Activated T-cell treated with anti-CD3 and anti-CD28 coated beads for 24 hours (primary cell): Measurements from ENCODE around the gene MYMK.
"Not testable (repeated sequence)": the region's sequence is repeated elsewhere in the genome, so short reads cannot be mapped to it uniquely, and the experiment has no call there.

ENCODE experiments used
- DNase-seq: peaks from one replicate; pipeline ENCODE4 v3.0.0-alpha.2; 2020; ENCODE audit warnings: low read depth

Gene MYMK, protein sequence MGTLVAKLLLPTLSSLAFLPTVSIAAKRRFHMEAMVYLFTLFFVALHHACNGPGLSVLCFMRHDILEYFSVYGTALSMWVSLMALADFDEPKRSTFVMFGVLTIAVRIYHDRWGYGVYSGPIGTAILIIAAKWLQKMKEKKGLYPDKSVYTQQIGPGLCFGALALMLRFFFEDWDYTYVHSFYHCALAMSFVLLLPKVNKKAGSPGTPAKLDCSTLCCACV

DNA sequence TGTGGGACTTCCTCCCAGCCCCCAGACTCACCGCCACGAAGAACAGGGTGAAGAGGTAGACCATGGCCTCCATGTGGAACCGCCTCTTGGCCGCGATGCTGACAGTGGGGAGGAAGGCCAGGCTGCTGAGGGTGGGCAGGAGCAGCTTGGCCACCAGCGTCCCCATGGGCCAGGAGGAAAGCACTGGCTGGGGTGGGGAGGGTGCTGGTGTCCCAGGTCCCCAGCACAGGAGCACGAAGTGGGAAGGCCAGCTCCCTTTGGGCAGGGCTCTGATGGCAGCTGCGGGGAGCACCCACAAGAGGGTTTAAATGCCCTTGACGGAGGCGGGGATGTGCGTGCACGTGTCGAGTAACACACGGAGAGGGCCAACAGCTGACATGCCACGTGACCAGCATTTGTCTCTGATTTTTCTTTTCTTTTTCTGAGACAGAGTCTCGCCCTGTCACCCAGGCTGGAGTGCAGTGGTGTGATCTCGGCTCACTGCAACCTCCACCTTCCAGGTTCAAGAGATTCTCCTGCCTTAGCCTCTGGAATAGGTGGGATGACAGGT lies at the start of gene MYMK:
Gene MYMK (minus strand): TSS at position 281 of the 550 bp plus-strand sequence. CDS start 115 bp downstream, at position 166.
- no peak for DNase-seq

DNA sequence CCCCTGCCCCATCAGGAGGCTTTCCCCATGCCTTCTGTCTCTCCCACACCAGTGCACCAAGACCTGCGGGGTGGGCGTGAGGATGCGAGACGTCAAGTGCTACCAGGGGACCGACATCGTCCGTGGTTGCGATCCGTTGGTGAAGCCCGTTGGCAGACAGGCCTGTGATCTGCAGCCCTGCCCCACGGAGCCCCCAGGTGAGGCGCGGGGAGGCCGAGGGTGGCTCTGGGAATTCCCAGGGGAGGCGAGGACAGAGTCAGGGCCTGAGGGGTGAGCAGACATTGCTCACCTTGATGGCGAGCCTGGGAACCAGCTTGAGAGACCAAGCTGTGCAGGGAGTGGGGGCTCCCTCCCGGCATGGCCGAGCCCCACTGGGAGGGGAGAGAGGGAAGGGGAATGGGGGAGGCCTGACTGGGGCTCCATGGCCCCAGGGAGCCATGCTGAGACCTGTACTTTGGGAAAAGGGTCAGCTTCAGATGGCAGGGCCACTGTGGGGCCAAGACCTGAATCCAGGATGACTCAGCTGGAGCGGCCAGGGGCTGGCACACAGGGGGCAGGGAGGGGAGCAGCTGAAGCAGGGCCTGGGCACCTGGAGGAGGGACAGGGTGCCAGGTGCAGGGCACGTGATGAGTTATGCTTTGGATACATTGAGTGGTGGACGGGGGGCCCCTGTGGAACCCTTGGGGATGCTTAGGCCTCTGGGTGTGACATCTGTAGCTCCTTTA lies 49.2 kb upstream of the MYMK start:
- no peak for DNase-seq

DNA sequence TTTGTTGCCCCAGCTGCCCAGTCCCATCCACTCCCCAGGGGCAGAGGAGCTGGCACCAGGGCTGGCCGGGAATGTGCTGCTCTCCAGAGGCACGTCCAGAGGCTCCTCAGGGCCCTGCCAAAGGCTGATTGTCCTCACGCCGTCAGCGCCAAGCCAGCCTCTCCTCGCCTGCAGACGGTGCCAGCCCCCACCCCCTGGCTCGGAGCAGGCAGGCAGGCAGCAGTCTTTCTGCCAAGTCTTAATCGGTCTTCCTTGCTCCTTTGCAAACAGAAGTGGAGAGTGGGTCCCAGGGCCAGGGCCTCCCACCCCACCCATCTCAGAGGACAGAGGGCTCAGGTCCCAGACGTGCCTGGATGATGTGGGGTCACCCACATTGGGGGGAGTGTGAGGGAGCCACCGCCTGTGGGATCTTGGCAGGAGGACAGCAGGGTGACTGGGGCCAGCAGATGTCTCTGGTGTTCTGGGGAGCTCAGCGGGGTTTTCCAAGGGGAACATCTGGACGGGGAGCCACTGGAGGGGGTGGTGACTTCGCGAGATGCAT lies 48.1 kb upstream of the MYMK start:
- DNase-seq: no peak

DNA sequence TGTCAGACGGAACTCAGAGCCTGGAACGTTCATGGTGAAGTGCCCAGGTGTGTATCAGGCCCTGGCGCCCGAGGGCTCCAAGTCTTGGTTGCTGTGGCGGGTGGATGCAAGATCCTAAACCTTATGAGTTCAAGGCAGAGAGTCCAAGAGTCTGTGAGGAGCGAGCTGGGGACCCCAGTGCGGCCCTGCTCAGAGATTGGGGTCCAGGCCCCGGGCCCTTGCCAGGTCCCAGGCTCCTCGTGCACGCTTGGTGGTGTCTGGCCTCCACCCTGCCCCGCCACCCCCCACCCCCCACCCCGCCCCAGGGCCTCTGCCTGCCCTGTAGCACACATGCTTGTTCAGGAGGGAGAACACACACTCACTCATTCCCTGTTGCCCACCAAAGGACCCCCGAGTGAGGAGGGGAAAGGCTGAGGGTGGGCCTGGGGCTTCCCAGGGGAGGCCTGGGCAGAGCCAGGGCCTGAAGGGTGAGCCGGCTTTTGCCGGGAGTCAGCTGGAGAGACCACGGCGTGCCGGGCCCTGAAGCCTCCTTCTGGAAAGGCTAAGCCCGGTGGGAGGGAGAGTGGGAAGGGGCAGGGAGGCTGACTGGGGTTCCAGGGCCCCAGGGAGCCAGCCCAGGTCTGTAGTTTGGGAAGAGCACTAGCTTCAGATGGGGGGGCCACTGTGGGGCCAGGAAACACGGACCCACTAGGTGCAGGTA lies 47.3 kb upstream of the MYMK start:
- DNase-seq: no peak

DNA sequence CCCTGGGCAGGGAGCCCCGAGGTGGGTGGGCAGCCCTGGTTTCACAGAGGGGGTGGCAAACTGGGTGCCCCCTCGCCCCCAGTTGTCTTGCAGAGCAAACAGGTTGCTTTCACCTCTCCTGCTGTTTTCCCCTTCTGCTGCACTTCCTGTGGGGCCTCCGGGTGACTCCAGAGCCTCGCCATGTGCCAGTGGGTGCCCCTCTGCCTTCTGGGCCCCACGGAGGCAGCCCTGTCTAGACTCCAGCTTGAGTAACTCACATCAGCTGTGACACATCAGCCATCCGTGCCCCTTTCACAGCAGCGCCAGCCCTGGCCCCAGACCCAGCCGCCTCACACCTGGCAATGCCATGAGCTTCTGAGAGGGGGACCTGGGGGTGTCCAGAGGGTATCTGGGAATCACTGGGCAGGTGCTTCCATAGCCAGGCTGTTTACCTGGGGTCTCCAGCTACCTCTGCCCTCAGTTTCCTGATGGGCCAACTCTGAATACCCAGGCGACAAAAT lies 46.7 kb upstream of the MYMK start:
- no peak for DNase-seq

DNA sequence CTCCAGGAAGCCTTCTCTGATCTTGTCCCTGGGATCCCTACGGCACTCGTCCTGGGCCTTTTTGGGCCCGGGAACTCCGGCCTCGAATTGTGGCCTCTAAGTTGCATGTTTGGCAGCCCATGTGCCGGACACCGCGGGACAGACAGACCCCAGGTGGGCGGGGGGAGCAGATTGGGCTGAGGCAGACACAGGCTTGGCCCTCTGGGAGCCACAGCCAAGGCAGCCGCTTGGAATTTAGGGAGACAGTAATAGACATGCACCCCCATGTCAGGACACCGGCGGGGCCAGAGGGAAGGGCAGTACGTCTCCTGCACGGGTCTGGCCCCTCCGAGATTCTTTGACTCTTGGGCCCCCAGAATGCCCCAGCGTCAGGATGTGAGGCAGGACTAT lies 45.9 kb upstream of the MYMK start:
- no peak for DNase-seq

DNA sequence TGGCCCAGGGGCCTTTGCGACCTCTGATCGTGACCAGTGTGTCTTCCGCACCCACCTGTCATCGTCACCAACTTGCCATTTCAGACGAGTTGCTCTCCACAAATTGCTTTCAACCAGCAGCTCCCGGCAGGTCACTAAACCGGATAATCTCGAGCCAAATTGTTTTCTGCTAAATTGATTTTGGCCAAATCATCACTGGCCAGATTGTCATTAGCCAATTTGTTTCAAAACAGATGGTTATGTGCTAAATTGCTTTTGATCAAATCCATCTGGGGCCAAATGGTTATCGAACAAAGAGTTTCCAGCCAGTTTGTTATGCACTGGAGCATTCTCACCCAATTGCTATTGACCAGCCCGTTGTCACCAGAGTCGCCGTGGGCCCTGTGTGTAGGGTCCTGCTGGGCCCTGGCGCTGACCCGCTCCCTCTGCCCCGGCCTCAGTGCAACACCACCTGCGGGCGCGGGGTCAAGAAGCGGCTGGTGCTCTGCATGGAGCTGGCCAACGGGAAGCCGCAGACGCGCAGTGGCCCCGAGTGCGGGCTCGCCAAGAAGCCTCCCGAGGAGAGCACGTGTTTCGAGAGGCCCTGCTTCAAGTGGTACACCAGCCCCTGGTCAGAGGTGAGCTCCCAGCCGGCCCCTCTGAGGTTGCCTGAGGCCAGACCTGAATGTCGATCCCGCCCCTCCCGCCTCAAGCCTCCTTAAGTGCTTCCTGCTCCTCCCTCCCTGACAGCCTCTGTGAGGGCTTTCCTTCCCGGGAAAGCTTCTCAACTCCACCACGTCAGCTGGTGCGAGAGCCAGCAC lies 45.3 kb upstream of the MYMK start:
- DNase-seq: no peak

DNA sequence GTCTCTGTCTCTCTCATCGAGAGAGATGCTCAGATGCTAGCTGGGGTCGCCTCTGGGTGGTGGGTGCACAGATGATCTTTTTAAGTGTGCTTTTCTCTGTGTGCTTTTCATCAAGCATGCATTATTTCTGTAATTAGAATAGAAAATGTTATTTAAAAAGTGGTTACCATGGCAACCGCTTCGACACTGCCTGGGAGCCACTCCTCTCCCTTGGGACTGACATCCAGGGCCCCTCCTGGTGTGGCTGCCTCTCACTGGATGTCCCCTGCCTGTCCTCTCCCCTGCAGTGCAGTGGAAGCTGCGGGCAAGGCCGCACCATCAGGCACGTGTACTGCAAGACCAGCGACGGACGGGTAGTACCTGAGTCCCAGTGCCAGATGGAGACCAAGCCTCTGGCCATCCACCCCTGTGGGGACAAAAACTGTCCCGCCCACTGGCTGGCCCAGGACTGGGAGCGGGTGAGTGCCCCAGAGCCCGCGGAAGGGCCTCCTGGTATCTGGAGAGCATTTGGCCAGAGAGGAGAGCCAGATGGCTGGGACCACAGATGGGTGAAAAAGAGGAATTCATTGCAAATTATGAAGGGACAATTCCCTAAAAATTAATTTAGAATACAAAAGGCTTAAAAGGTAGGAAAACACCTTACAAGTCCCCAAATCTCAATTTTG lies 44.5 kb upstream of the MYMK start:
- DNase-seq: no peak

DNA sequence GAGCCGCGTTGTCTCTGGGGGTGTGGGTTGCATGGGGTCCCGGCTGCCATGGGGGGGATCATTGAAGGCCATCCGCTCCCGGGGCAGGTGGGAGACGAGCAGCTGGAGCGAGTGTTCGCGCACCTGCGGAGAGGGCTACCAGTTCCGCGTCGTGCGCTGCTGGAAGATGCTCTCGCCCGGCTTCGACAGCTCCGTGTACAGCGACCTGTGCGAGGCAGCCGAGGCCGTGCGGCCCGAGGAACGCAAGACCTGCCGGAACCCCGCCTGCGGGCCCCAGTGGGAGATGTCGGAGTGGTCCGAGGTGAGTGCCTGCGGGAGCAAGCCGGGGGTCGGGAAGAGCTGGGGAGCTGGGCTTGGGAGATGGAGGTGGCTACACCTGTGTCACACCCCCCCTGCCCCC lies 43.4 kb upstream of the MYMK start:
- DNase-seq: no peak

DNA sequence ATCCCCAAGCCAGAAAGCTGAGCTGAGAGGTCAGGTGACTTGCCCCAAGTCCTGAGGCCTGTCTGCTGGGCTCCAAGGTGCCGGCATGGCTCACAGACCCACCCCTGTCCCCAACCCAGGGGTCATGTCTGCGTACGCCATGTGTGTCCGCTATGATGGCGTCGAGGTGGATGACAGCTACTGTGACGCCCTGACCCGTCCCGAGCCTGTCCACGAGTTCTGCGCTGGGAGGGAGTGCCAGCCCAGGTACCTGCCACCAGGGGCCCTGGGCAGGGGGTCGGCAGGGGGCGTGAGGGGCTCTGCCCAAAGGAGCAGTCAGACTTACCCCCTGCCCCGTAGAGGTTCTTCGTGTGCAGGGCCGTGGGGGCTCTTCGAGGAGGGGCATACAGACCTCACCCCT lies 42.1 kb upstream of the MYMK start:
- no peak for DNase-seq

DNA sequence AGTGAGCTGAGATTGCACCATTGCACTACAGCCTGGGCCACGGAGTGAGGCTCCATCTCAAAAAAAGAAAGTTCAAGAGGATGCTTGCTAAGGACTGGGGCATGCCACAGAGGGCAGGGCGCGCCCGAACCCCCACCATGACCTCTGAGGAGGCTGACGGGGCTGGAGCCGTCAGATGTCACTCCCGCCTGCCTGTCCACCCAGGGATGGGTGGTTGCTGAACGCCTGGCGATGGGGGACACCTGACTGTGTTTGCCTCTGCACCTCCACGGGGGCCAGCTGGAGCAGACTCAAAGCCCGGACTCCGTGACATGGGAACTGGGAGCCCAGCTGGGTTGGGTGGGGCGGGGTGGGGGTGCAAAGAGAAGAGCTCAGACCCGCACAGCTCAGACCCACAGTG lies 41.6 kb upstream of the MYMK start:
- no peak for DNase-seq

DNA sequence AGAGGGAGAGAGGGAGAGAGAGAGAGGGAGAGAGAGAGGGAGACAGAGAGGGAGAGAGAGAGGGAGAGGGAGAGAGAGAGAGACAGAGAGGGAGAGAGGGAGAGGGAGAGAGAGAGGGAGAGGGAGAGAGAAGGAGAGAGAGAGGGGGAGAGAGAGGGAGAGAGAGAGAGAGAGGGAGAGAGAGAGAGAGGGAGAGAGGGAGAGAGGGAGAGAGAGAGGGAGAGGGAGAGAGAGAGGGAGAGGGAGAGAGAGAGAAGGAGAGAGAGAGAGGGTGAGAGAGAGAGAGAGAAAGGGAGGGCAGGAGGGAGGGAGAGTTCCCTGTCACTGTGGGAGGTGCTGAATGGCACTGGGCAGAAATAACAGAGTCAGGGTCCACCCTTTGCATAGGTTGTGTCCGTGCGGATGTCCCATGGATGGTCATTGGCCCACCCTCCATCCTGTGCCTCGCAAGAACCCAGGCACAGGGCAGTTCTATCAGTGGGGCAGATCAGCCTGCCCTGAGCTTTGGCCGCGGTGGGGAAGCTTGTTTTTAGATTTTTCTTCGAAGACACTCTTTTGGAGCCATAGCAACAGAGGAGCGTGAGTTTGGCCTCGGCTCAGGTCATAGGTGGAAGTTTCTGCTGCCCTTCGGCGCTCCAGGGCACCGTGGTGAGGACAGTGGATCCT lies 39.8 kb upstream of the MYMK start:
- no peak for DNase-seq

DNA sequence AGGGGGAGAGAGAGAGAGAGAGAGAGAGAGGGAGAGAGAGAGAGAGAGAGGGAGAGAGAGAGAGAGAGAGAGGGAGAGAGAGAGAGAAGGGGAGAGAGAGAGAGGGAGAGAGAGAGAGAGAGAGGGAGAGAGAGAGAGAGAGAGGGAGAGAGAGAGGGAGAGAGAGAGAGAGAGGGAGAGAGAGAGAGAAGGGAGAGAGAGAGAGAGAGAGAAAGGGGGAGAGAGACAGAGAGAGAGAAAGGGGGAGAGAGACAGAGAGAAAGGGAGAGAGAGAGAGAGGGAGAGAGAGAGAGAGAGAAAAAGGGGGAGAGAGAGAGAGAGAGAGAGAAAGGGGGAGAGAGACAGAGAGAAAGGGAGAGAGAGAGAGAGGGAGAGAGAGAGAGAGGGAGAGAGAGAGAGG lies 39.1 kb upstream of the MYMK start:
- not testable (repeated sequence) for DNase-seq

DNA sequence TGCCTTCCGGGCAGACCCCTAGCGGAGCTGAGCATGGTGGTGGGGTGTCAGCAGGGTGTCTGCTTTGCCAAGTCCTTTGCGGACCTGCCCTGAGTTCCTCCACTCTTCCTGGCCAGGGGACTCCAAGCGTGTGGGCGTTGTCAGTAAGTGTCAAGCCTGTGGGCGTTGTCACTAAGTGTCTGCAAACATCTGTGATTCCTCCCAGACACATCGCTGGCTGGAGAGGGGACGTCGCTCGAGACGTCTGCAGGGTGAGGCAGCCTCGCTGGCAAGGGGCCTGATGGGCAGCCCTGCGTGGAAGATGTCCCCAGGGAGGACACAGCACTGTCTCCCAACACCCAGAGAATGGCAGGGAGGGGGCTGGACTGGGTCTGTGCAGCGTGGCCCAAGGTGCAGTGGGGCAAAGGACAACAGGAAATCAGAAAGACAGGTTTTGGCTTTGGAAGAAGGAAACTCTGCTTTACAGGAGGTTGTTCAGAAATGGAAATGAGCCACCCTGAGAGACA lies 38.6 kb upstream of the MYMK start:
- no peak for DNase-seq

DNA sequence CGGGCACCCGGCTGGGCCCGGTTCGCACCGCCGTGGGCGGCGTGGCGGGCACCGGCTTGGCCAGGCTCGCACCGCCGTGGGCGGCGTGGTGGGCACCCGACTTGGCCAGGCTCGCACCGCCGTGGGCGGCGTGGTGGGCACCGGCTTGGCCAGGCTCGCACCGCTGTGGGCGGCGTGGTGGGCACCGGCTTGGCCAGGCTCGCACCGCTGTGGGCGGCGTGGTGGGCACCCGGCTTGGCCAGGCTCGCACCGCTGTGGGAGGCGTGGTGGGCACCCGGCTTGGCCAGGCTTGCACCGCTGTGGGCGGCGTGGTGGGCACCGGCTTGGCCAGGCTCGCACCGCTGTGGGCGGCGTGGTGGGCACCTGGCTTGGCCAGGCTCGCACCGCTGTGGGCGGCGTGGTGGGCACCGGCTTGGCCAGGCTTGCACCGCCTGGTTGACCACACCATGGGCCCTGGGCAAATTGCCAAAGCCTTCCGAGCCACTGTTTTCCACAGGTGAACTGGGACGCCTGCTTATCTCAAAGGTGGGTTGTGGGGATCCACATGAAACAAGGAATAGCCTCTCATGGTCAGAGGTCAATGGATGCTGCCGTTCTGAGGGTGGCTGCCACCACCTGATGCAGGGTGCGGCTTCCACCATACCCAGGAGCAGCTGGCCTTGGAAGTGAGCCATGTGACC lies 38.0 kb upstream of the MYMK start:
- no peak for DNase-seq

DNA sequence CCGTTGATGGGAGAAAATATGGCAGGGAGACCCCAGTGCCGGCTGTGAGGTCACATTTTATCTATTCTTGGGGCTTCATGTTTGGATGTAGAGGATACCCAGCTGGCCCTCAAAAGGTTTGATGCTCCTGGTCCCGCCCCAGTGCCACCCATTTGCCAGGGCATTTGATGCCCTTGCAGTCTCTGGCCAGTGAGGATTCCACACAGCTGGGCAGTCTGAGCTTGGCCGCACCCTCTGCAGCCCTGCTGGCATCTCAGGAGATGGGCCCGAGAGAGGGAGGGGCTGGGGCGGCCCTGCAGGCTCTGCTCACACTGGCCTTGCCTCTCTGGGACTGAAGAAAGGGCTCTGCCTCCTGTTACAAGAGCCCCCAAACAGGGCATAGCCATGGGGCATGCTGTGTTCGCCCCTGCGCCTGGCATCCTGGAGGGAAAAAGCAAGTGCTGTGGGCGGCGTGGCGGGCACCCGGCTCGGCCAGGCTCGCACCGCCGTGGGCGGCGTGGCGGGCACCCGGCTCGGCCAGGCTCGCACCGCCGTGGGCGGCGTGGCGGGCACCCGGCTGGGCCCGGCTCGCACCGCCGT lies 37.3 kb upstream of the MYMK start:
- DNase-seq: no peak

DNA sequence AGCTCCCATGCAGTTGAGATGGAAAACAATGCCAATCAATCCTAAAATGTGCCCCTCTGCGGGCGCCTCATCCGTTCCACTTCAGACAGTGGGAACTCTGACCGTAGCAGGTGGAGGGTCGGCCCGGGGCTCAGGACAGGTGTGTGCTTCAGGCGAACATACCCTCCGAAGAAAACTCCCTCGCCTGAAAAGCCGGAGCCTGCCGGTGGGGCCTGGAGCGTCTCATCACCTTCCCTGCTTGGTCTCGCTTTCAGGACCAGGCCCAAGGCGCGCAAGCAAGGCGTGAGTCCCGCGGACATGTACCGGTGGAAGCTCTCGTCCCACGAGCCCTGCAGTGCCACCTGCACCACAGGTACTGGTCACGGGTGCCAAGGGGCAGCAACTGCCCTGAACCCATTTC lies 36.2 kb upstream of the MYMK start:
- DNase-seq: no peak

DNA sequence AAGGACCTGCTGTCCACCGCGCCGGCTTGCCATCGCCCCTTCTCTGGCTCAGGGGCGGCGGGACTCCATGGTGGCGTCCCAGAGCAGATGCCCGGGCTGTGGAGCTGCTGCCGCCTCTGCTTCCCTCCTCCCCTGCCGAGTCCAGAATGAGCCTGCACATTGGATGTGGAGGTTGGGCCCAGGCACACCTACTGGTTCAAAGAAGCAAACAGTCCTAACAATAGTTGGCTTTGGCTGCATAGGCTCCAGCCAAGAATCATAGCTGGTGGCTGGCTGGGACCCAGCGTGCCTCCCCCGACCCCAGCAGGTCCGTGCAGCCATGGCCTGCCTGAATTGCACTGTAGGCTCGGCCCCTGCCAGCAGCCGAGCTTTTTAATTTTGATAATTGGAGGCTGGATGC lies 35.6 kb upstream of the MYMK start:
- DNase-seq: no peak
